HG02610 (cell line): ENCODE measurements around the gene SLAMF7.
"Not testable (repeated sequence)": the region's sequence is repeated elsewhere in the genome, so short reads cannot be mapped to it uniquely, and the experiment has no call there.

Experiments
- ATAC-seq: cut with Tn5 transposase; IDR thresholded peaks from one replicate; pipeline ENCODE4 v1.9.1; 2021; ENCODE audit warnings: mild to moderate bottlenecking, moderate library complexity; ENCODE audit not compliant: unreplicated experiment

Gene SLAMF7

DNA sequence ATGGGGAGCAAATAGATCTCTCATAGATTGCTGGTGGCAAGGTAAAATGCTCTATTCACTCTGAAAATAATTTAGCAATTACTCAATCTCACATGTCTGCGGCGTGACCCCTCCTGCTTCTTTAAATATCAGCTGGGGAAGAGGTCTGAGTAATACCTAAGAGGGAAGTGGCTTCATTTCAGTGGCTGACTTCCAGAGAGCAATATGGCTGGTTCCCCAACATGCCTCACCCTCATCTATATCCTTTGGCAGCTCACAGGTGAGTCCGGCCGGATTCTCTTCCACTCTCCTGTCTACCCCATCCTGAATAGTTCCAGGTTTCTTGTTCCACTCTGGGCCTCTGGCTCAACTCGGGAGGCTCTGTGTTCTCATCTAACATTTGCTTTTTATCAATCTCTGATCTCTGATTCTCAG is at the start of gene SLAMF7:
TSS of gene SLAMF7 (plus strand) at position 150 of the 414 bp plus-strand sequence. CDS start at position 205, 55 bp downstream.
- peak; percentile 58 for ATAC-seq

DNA sequence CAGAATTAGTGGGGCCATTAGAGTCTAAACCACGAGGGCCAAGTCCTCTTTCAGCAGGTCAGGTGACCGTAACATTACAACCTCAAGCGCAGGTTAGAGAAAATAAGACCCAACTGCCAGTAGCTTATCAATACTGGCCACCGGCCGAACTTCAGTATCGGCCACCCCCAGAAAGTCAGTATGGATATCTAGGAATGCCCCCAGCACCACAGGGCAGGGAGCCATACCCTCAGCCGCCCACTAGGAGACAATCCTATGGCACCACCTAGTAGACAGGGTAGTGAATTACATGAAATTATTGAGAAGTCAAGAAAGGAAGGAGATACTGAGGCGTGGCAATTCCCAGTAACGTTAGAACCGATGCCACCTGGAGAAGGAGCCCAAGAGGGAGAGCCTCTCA is 46.7 kb upstream of the SLAMF7 start:
- not testable (repeated sequence) for ATAC-seq

DNA sequence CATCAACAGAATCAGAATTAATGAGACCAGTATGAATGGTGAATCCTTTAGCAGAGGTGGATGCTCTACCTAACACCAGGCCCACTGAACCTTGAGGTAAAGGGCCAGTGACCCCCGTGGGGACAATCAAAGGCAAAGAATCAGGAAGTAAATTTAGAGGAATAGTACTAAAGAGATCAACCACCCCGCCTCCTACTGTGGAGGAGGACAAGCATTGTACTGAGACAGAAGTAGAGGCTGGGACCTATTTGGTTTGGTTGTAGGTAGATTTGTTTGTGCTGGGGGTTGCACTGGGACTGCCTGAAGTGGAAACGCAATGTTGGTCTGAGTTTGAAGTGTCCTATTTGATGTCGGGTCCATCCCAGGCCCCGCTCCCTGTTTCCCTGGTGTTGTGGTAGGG is 36.9 kb upstream of the SLAMF7 start:
- ATAC-seq, result no peak

- no peak for ATAC-seq
Observed at GRCh38 chr1:160704250-160704649, 34.8 kb upstream of the SLAMF7 start.

DNA sequence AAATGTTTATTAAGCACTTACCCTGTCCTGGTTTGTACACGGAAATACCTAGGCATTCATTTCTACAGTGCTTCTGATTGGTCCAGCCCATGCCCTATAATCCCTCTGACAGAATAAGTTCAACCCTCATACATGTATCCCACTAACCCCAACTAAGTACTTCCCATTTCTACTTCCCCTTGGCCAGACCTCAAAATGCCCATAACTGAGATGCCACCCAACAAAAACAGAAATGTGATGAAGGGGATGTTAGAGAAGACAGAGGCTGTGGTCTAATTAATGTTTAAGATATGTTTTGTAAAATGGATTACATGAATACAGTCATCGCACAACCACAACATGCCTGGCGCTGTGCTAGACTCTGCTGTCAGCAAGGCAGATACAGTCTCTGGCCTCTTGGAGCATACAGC is 33.8 kb upstream of the SLAMF7 start:
- not testable (repeated sequence) for ATAC-seq

DNA sequence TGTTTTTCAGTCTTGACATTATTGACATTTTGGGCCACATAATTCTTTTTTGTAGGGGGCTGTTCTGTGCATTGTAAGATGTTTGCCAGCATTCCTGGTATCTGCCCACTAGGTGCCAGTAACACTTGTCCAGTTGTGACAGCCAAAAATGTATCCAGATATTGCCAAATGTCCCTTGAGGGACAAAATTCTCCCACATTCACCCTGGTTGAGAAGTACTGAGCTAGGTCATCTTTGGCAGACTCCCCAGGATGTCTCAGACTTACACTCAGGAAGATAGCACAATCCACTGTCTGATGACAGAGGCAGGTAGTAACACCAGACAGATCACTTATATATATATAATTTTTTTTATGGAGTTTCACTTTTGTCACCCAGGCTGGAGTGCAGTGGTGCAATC is 33.3 kb upstream of the SLAMF7 start:
- no peak for ATAC-seq

DNA sequence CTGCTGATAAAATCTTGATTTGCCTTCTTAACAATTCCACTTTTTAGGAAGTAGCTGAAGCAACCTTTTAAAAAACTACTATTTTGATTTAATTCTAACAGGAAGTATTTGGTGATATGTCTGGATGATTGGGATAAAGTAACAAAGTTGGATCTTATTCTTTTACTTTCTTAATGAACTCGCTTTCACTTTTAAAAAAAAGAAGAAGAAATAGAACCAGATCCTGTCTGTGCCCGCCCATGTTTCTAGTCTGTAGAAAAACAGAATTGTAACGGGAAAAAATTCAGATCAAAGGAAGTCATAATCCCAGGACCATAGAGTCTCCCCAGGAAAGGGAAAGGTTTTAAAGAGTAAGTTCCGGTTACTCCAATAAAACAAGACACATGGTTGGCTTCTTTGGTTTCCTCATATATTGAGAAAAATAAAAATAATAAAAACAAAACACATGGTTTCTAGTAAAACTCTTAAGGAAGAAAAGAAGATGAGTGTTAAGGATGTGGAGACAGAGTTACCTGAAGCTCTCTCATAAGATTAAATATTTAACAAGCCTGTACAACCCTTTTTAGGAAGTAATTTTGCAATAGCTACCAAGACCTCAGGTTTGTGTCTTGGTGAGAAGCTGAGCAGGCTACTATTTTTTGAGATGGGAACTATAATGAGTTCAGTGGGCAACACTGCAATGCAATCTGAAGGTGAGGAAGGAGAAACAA is 32.4 kb upstream of the SLAMF7 start:
- no peak for ATAC-seq

DNA sequence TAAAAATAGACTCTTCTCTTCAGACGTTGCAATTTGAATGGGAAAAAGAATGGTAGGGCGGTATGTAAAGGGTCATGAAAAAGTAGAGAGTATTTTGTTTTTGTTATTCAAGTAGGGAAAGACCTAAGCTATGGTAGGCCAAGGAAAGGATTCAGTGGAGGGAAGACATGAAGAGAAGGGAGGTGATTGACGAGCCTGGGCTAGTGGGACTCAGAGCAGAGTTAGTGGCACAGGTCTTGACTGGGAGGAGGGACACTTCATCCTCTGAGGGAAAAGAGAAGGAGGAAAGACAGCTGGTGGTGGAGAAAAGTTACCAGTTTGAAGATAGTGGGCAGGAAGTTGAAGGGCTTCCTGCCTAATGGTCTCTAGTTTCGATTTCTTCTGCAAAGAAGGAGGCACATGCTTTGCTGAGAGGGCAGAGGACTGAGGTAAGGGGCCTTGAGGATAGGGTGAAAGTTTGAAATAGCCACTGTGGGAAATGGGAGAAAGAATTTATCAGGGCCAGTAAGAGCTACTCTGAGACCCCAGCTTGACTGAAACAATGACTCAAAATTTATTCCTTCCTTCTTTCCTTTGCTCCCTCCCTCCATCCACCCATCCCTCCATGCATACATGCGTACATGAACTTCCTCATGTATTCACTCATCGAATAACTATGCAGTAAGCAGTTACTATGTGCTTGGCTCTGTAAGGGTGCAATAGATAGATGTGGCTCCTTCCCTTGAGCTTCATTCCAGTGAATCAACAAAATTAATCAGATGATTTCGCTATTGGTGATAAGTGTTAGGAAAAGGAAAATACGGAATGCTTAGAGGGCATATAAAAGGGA is 31.6 kb upstream of the SLAMF7 start:
- no peak for ATAC-seq

GRCh38 chr1:160708118-160708517 is 30.9 kb upstream of the SLAMF7 start:
- ATAC-seq, result no peak

GRCh38 chr1:160708801-160709200 is 30.2 kb upstream of the SLAMF7 start:
- no peak for ATAC-seq

- no peak for ATAC-seq
Observed at GRCh38 chr1:160709715-160710114, 29.3 kb upstream of the SLAMF7 start.

DNA sequence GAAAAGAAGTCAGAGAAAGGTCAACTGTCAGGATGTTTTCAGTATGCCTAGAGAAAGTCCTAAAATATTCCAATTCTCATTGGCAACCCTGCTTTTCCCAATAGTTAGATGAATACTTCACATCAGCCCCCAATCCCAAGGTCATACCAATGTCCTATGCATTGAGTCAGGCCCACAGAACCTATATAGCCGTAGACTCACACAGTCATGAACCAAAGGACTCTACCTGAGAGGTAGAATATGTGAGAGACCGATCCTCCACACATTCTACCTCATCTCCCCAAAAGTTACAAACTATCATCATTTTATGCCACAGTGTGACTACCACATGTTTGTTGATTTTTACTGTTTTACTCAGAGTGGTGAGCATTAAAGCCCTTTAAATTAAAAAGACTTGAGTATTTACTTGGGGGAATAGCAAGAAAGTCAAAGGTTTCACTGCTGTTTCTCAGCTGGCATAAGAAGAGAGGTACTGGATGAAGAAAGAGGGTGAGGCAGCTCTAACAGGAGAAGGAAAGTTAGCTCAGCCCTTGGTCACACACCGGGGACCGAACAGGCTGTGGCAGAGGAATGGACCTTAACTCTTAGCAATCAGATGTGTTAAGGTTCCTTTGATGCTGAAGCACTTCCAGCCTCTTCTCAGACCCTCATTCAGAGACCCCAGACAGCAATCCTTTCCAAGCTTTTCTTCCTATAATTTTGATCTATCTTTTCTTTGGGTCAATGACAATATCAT is 28.4 kb upstream of the SLAMF7 start:
- no peak for ATAC-seq

- ATAC-seq, result no peak
Observed at GRCh38 chr1:160711276-160711601, 27.8 kb upstream of the SLAMF7 start.

GRCh38 chr1:160711602-160712311 is 27.3 kb upstream of the SLAMF7 start, which contains the start of gene CD48:
Gene CD48, minus strand, starts transcription at chr1:160711822. Its CDS starts 59 bp downstream, at chr1:160711763.
- ATAC-seq, result peak; percentile 36

GRCh38 chr1:160712525-160713080 is 26.4 kb upstream of the SLAMF7 start:
- ATAC-seq, result peak; percentile 44

DNA sequence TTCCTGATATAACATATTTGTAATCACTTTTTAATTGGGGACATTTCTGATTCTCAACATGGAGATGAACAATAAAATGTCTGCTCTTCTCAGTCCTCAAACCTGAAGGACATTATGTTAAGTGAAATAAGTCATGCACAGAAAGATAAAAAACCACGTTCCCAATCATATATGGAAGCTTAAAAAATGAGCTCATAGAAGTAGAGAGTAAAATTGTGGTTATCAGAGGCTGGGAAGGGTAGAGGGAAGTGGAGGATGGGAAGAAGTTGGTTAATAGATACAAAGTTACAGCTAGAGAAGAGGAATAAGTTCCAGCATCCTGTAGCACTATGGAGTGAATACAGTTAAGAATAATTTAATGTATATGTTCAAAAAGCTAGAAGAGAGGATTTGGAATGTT is 25.9 kb upstream of the SLAMF7 start:
- ATAC-seq, result no peak

DNA sequence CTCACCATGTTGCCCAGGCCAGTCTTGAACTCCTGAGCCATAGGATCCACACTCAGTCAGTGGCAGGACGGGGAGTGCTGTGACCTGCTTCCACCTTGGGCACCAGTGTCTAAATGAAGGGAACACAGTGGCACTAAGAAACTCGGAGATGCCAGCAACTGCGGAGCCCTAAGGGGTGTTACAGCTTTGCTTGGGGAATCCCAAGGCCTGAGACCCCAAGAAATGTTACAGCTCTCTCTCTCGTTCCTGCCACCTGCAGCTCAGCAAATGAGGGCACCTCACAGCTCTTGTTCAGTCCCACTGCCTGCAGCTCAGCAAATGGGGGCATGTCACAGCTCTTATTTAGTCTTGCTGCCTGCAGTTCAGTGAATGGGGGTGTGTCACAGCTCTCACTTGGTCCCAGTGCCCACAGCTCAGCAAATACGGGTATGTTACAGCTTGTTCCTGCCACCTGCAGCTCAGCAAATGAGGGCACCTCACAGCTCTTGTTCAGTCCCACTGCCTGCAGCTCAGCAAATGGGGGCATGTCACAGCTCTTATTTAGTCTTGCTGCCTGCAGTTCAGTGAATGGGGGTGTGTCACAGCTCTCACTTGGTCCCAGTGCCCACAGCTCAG is 24.9 kb upstream of the SLAMF7 start:
- not testable (repeated sequence) for ATAC-seq

- ATAC-seq, result no peak
Observed at GRCh38 chr1:160716013-160716412, 23.0 kb upstream of the SLAMF7 start.

- ATAC-seq, result no peak
Observed at GRCh38 chr1:160717306-160717705, 21.7 kb upstream of the SLAMF7 start.

DNA sequence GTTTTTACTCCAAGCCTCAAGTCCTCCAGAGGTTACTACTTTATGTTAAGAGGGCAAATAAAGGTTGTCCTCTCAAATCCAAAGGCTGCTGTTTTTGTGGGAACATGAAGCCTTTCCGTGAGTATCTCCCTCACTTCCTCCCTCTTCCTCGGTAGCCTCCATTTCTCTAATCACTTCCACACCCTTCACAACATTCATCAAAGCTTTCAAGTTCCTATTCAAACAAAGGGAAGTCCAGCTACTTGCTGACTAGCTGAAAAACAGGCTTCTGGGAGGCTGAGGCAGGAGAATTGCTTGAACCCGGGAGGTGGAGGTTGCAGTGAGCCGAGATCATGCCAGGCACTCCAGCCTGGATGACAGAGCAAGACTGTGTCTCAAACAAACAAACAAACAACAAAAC is 20.8 kb upstream of the SLAMF7 start:
- no peak for ATAC-seq
